Ramos (cell line): Measurements from ENCODE around the gene TP53TG3B.
"Not testable (repeated sequence)": the region's sequence is repeated elsewhere in the genome, so short reads cannot be mapped to it uniquely, and the experiment has no call there.

Source experiments
- in situ Hi-C: fragments of 300-500 bp; cut with MboI; formaldehyde crosslinking; loops from one replicate; pipeline ENCODE4 v1.14.3; 2022; ENCODE audit warnings: low sequenced_read_pairs; ENCODE audit not compliant: unreplicated experiment

TP53TG3B gene

GRCh38 chr16:33360541-33360940 is at the start of gene TP53TG3B:
Gene TP53TG3B (plus strand): TSS chr16:33360841. CDS start chr16:33360909, 68 bp downstream.
- in situ Hi-C loops: not testable (repeated sequence)

GRCh38 chr16:33336226-33337012 is 24.2 kb upstream of the TP53TG3B start:
- in situ Hi-C loops: not testable (repeated sequence)

DNA sequence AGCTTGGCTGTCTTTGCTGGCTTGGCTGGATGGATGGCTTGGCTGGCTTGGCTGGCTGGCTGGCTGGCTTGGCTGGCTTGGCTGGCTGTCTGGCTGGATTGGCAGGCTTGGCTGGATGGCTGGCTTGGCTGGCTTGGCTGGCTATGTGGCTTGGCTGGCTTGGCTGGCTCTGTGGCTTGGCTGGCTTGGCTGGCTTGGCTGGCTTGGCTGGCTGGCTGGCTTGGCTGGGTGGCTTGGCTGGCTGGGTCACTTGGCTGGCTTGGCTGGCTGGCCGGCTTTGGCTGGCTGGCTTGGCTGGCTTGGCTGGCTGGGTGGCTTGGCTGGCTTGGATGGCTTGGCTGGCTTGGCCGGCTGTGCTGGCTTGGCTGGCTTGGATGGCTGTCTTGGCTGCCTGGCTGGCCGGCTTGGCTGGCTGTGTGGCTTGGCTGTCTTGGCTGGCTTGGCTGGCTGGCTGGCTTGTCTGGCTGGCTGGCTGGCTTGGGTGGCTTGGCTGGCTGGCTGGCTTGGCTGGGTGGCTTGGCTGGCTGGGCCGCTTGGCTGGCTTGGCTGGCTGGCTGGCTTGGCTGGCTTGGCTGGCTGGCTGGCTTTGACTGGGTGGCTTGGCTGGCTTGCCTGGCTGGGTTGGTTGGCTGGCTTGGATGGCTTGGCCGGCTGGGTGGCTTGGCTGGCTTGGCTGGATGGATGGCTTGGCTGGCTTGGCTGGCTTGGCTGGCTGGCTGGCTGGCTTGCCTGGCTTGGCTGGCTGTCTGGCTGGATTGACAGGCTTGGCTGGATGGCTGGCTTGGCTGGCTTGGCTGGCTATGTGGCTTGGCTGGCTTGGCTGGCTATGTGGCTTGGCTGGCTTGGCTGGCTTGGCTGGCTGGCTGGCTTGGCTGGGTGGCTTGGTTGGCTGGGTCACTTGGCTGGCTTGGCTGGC is 22.8 kb upstream of the TP53TG3B start:
- in situ Hi-C loops: not testable (repeated sequence)

DNA sequence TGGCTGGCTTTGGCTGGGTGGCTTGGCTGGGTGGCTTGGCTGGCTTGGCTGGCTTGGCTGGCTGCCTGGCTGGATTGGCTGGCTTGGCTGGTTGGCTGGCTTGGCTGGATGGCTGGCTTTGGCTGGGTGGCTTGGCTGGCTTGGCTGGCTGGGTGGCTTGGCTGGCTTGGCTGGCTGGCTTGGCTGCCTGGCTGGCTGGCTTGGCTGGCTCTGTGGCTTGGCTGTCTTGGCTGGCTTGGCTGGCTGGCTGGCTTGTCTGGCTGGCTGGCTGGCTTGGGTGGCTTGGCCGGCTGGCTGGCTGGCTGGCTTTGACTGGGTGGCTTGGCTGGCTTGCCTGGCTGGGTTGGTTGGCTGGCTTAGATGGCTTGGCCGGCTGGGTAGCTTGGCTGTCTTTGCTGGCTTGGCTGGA is 22.1 kb upstream of the TP53TG3B start:
- in situ Hi-C loops: not testable (repeated sequence)

DNA sequence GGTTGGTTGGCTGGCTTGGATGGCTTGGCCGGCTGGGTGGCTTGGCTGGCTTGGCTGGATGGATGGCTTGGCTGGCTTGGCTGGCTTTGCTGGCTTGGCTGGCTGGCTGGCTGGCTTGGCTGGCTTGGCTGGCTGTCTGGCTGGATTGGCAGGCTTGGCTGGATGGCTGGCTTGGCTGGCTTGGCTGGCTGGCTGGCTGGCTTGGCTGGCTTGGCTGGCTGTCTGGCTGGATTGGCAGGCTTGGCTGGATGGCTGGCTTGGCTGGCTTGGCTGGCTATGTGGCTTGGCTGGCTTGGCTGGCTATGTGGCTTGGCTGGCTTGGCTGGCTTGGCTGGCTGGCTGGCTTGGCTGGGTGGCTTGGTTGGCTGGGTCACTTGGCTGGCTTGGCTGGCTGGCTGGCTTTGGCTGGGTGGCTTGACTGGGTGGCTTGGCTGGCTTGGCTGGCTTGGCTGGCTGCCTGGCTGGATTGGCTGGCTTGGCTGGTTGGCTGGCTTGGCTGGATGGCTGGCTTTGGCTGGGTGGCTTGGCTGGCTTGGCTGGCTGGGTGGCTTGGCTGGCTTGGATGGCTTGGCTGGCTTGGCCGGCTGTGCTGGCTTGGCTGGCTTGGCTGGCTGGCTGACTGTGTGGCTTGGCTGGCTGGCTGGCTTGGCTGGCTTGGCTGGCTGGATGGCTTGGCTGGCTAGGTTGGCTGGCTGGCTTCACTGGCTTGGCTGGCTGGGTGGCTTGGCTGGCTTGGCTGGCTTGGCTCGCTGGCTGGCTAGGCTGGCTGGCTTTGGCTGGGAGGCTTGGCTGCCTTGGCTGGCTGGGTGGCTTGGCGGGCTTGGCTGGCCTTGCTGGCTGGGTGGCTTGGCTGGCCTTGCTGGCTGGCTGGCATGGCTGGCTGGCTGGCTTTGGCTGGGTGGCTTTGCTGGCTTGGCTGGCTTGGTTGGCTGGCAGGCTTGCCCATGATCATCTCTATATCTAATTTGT is 21.3 kb upstream of the TP53TG3B start:
- in situ Hi-C loops: not testable (repeated sequence)
